Keratinocyte (primary cell): ENCODE measurements around the gene REPS2. TPM values are rescaled to one million over a fixed set of nuclear protein-coding genes. Genes with fewer than 3 reads are reported as not detected.

ENCODE experiments used
- DNase-seq: peaks from one replicate; pipeline ENCODE4 v3.0.0-alpha.2; 2011; ENCODE audit warnings: low read depth, missing footprints, low spot score
- FAIRE-seq: peaks from 2 replicates; lab custom pipeline; 2011; peaks lifted over from hg19 to GRCh38; lab: Jason Lieb, UNC
- H2AFZ ChIP-seq: 2 replicates; pipeline ENCODE4 v1.6.0; 2012; ENCODE audit warnings: low read length, control low read depth, inconsistent platforms; ENCODE audit not compliant: control insufficient read depth
- H3K27ac ChIP-seq: 2 replicates; pipeline ENCODE4 v1.5.1; 2011; ENCODE audit warnings: low read length; ENCODE audit not compliant: control insufficient read depth, insufficient read depth
- H3K27me3 ChIP-seq: 3 replicates; pipeline ENCODE4 v1.6.0; 2011; ENCODE audit warnings: low read length; ENCODE audit not compliant: control insufficient read depth, insufficient read depth; ENCODE audit errors: extremely low read depth
- H3K36me3 ChIP-seq, 2 experiments: 2 replicates in 1 of 2; 3 replicates in 1 of 2; pipeline ENCODE4 v1.5.1; 2011; ENCODE audit warnings: low read length in 2 of 2, mild to moderate bottlenecking in 1 of 2; ENCODE audit not compliant: control insufficient read depth in 2 of 2, insufficient read depth in 2 of 2; ENCODE audit errors: extremely low read depth in 1 of 2
- H3K4me1 ChIP-seq: 3 replicates; pipeline ENCODE4 v1.5.1; 2011; ENCODE audit warnings: low read length; ENCODE audit not compliant: control insufficient read depth, insufficient read depth; ENCODE audit errors: extremely low read depth
- H3K4me2 ChIP-seq: 3 replicates; pipeline ENCODE4 v1.6.0; 2011; ENCODE audit warnings: low read depth, low read length; ENCODE audit not compliant: control insufficient read depth, insufficient read depth; ENCODE audit errors: extremely low read depth
- H3K4me3 ChIP-seq, 3 experiments: fragments of 200-600 bp in 1 of 3; sonication (generic) in 1 of 3; 2 replicates in 2 of 3; 3 replicates in 1 of 3; pipeline ENCODE4 v1.5.1; 2011 to 2016; ENCODE audit warnings: low read length in 3 of 3, mild to moderate bottlenecking in 3 of 3, control low read depth in 2 of 3, inconsistent platforms in 1 of 3, low read depth in 1 of 3, mixed read lengths in 1 of 3, mixed run types in 1 of 3, moderate library complexity in 1 of 3; ENCODE audit not compliant: control insufficient read depth in 2 of 3, insufficient read depth in 2 of 3; ENCODE audit errors: extremely low read depth in 1 of 3
- H3K79me2 ChIP-seq: 2 replicates; pipeline ENCODE4 v1.6.0; 2012; ENCODE audit warnings: low read length; ENCODE audit not compliant: control insufficient read depth, insufficient read depth
- H3K9ac ChIP-seq: 3 replicates; pipeline ENCODE4 v1.6.0; 2011; ENCODE audit warnings: low read length; ENCODE audit not compliant: control insufficient read depth, insufficient read depth; ENCODE audit errors: extremely low read depth
- H3K9me1 ChIP-seq: 3 replicates; pipeline ENCODE4 v1.6.0; 2011; ENCODE audit warnings: low read length; ENCODE audit not compliant: control insufficient read depth, insufficient read depth; ENCODE audit errors: extremely low read depth
- H3K9me3 ChIP-seq: 2 replicates; pipeline ENCODE4 v1.5.1; 2012; ENCODE audit warnings: low read depth, low read length; ENCODE audit not compliant: control insufficient read depth
- H4K20me1 ChIP-seq: 3 replicates; pipeline ENCODE4 v1.6.0; 2011; ENCODE audit warnings: low read length; ENCODE audit not compliant: control insufficient read depth, insufficient read depth; ENCODE audit errors: extremely low read depth
- EZH2 ChIP-seq: IDR thresholded peaks from one replicate; pipeline ENCODE4 v1.6.1; 2012; ENCODE audit warnings: inconsistent platforms, mild to moderate bottlenecking, low read length, moderate library complexity
- dilution Hi-C: fragments of 300-500 bp; cut with MboI; formaldehyde crosslinking; loops from one replicate; pipeline ENCODE4 v1.7.0; 2020; ENCODE audit warnings: low sequenced_read_pairs; ENCODE audit not compliant: extremely low pct_ligation_motif_present
- polyA plus RNA-seq, 5 experiments: library from polyadenylated mRNA; depleted of rRNA in 3 of 5; stranded (reverse) in 3 of 5; stranded (forward) in 1 of 5; unstranded in 1 of 5; fragments of >200 nt; gene quantifications; 1 replicate in 1 of 5; 2 replicates in 3 of 5; 3 replicates in 1 of 5; pipeline versions ENCODE4 v1.2.1 to v1.2.3, GENCODE V29; 2011 to 2012; ENCODE audit warnings: missing spikeins in 2 of 5, low read depth in 1 of 5, low replicate concordance in 1 of 5
- TF ChIP-seq, protein P1 (sequence below), 3 experiments: IDR thresholded peaks in 1 of 3; conservative IDR thresholded peaks in 1 of 3; optimal IDR thresholded peaks in 1 of 3; 2 replicates in 2 of 3; 3 replicates in 1 of 3; pipeline versions ENCODE3 to v1.5.1; 2011; ENCODE audit warnings: low read length in 3 of 3, mild to moderate bottlenecking in 3 of 3, moderate library complexity in 2 of 3, control low read depth in 1 of 3, inconsistent platforms in 1 of 3; ENCODE audit not compliant: insufficient read depth in 2 of 3; ENCODE audit errors: extremely low read depth in 1 of 3

The REPS2 gene
- polyA plus RNA-seq, 1 donor (not counting 4 experiments of a cell fraction or from before 2014, with no cell fraction given), result 2.4 TPM

DNA sequence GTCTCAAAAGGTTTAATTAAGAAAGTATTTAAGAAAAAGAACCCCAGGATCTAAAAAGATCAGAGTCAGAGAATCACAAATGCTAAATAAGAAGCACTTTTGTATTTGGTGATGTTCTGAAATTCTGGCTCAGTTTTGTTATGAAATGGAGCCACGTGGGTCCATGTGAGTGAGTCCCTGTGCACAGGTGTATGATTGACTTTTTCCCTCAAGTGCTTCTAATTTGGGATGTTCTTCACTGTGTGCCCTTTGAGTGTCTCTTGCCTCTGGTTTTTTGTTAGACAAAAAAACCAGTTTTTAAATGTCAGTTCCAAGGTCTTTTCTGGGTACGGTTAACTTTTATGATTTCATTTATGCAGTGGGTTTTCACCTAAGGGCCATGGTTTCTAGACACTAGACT is 44.4 kb downstream of the REPS2 start:
- H3K9me1 ChIP-seq, result no peaks in the 10 kb centered on the region
- H3K36me3 ChIP-seq, result no peaks in the 10 kb centered on the region
- TF ChIP-seq EZH2, result no peak
- TF ChIP-seq, protein P1, sequence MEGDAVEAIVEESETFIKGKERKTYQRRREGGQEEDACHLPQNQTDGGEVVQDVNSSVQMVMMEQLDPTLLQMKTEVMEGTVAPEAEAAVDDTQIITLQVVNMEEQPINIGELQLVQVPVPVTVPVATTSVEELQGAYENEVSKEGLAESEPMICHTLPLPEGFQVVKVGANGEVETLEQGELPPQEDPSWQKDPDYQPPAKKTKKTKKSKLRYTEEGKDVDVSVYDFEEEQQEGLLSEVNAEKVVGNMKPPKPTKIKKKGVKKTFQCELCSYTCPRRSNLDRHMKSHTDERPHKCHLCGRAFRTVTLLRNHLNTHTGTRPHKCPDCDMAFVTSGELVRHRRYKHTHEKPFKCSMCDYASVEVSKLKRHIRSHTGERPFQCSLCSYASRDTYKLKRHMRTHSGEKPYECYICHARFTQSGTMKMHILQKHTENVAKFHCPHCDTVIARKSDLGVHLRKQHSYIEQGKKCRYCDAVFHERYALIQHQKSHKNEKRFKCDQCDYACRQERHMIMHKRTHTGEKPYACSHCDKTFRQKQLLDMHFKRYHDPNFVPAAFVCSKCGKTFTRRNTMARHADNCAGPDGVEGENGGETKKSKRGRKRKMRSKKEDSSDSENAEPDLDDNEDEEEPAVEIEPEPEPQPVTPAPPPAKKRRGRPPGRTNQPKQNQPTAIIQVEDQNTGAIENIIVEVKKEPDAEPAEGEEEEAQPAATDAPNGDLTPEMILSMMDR (optimal IDR thresholded peaks at IDR 0.05 in 1 of 3, IDR thresholded peaks at IDR 0.05 in 1 of 3, conservative IDR thresholded peaks at IDR 0.05 in 1 of 3; ENCODE audit: extremely low read depth in 1 of 3, insufficient read depth in 2 of 3, low read length in 3 of 3), result no peak
- H3K4me2 ChIP-seq, result no peak overlapping the region
- H3K79me2 ChIP-seq, result no peaks in the 10 kb centered on the region
- no peak for FAIRE-seq
- no peaks in the 10 kb centered on the region for H3K4me1 ChIP-seq
- no peak overlapping the region for H3K9ac ChIP-seq
- dilution Hi-C loops, result no loop called here
- no peak for DNase-seq
- no peaks in the 10 kb centered on the region for H3K9me3 ChIP-seq
- H3K27ac ChIP-seq, result no peak overlapping the region
- no peak overlapping the region for H3K4me3 ChIP-seq
- no peak overlapping the region for H2AFZ ChIP-seq
- peaks cover 4% of the 10 kb centered on the region for H3K27me3 ChIP-seq
- no peaks in the 10 kb centered on the region for H4K20me1 ChIP-seq

DNA sequence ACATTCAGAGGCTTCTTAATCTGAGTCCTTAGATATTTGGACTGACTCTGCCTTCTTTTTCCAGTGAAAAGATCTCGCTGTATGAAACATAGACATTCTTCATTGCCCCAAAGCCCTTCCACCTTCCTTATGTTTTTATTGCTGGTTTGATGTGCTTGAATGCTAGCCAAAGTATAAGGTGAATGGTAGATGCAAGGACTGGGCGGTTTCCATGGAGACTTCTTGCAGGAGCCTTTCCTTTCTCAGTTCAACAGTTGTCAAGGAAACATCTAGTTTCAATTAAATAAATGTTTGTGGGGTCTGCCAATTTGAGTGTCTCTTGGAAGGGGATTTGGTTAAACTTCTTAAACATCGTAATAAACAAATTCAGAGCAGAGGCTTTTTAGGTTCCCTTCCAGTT is 46.0 kb downstream of the REPS2 start:
- H4K20me1 ChIP-seq, result no peaks in the 10 kb centered on the region
- TF ChIP-seq EZH2, result no peak
- TF ChIP-seq, protein P1 (optimal IDR thresholded peaks at IDR 0.05 in 1 of 3, IDR thresholded peaks at IDR 0.05 in 1 of 3, conservative IDR thresholded peaks at IDR 0.05 in 1 of 3; ENCODE audit: extremely low read depth in 1 of 3, insufficient read depth in 2 of 3, low read length in 3 of 3), result no peak
- no peaks in the 10 kb centered on the region for H3K4me1 ChIP-seq
- no peak overlapping the region for H3K27ac ChIP-seq
- H3K79me2 ChIP-seq, result no peaks in the 10 kb centered on the region
- DNase-seq, result no peak
- no peaks in the 10 kb centered on the region for H3K36me3 ChIP-seq
- H3K27me3 ChIP-seq, result peaks cover 7% of the 10 kb centered on the region
- no peaks in the 10 kb centered on the region for H3K9me3 ChIP-seq
- FAIRE-seq, result no peak
- no peak overlapping the region for H2AFZ ChIP-seq
- dilution Hi-C loops, result no loop called here
- H3K9ac ChIP-seq, result no peak overlapping the region
- H3K4me3 ChIP-seq, result no peak overlapping the region
- no peak overlapping the region for H3K4me2 ChIP-seq
- H3K9me1 ChIP-seq, result no peaks in the 10 kb centered on the region
